Stimulated activated naive CD8-positive, alpha-beta T cell treated with anti-CD3 and anti-CD28 coated beads, Interleukin-15, Interleukin-2, amounts not matched to agents 100 U/mL and 50 U/mL, for 24 hours (primary cell): Measurements from ENCODE around the gene PRAME.
"Not testable (repeated sequence)": the region's sequence is repeated elsewhere in the genome, so short reads cannot be mapped to it uniquely, and the experiment has no call there.

Experiments
- ATAC-seq: fragments of 150-1000 bp; cut with Tn5 transposase; one replicate; pipeline ENCODE4 v1.10.0; 2021
- DNase-seq: peaks from one replicate; pipeline ENCODE4 v3.0.0; 2021

Gene PRAME

GRCh38 chr22:22520667-22521602 is 38.1 kb downstream of the PRAME start:
- DNase-seq, result no peak
- ATAC-seq, result no peak

DNA sequence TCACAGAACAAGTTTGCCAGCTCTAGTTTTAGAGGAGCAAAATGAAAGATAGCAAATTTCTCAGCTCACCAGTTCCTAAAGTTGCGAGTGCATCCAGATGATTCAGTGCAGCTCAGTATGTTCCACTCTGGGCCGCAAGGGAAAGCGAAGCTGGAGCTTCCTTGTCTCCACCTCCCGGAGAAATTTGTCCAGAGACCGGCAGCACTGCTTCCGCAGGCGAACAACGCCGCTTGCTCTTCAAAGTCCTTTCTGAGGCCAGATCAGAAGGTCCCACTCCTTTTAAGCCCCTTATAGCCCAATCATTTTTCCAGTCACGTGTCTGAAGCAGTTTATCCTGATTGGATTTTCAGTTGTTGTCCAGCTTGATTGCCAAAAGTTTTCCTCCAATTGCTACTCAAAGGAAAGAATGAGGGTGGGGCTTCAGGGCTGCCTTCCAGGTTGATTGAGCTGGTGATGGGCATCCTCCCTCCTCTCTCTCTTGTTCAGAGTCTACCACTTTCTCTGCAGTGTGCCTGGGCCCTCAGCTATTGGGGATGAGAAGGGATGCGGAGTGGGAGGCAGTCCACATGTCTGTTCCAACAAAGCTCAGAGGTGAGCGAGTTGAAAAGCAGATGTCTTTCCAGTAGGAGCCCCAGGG is 38.9 kb downstream of the PRAME start, which contains the start of gene ZNF280A:
ZNF280A (minus strand) TSS at position 251 of the 637 bp plus-strand sequence. CDS start 4,640 bp downstream, outside the sequence.
- DNase-seq (no peak), ATAC-seq (no peak)

DNA sequence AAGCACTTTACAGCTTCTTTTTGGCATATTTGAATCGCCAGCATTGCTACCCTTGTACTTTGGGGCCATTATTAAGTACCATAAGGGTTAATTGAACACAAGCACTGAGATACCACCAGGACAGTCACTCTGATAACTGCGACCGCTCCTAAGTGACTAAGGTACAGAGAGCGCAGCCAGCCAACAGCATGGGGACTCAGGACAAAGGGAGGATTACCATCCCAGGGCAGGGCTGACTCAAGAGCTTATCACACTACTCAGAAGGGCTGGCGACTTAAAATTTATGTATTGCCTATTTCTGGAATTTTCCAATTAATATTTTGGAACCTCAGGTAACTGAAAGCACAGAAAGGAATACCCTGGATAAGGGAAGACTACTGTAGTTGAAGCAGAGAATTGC is 39.5 kb downstream of the PRAME start:
- no peak for ATAC-seq

GRCh38 chr22:22516992-22517391 is 42.1 kb downstream of the PRAME start:
- DNase-seq (no peak), ATAC-seq (no peak)

More for the DNA sequence above, 39.5 kb downstream of the PRAME start:
- DNase-seq, result no peak

DNA sequence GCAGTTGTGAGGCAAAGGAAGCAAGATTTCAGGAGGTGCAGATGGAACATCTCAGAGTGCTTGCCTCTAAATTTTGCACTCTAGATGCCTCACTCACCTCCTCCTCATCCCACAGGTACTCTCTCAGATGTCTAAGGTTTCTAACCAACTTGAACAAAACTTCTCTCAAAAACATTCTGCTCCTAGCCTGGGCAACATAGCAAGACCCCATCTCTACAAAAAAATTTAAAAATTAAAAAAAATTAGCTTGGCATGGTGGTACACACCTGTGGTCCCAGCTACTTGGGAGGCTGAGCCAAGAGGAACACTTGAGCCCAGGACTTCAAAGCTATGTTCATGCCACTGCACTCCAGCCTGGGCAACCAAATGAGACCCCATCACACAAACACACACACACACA is 43.2 kb downstream of the PRAME start:
- DNase-seq, result no peak
- ATAC-seq, result no peak

GRCh38 chr22:22514431-22514830 is 44.6 kb downstream of the PRAME start:
- ATAC-seq, DNase-seq: not testable (repeated sequence)

- ATAC-seq, result no peak
- DNase-seq, result no peak
Measured at GRCh38 chr22:22513619-22514018, 45.4 kb downstream of the PRAME start.

GRCh38 chr22:22512951-22513350 is 46.1 kb downstream of the PRAME start:
- ATAC-seq (no peak), DNase-seq (no peak)

GRCh38 chr22:22510833-22511232 is 48.2 kb downstream of the PRAME start:
- DNase-seq, ATAC-seq: not testable (repeated sequence)

- not testable (repeated sequence) for ATAC-seq, DNase-seq
Measured at GRCh38 chr22:22509912-22510311, 49.2 kb downstream of the PRAME start.

DNA sequence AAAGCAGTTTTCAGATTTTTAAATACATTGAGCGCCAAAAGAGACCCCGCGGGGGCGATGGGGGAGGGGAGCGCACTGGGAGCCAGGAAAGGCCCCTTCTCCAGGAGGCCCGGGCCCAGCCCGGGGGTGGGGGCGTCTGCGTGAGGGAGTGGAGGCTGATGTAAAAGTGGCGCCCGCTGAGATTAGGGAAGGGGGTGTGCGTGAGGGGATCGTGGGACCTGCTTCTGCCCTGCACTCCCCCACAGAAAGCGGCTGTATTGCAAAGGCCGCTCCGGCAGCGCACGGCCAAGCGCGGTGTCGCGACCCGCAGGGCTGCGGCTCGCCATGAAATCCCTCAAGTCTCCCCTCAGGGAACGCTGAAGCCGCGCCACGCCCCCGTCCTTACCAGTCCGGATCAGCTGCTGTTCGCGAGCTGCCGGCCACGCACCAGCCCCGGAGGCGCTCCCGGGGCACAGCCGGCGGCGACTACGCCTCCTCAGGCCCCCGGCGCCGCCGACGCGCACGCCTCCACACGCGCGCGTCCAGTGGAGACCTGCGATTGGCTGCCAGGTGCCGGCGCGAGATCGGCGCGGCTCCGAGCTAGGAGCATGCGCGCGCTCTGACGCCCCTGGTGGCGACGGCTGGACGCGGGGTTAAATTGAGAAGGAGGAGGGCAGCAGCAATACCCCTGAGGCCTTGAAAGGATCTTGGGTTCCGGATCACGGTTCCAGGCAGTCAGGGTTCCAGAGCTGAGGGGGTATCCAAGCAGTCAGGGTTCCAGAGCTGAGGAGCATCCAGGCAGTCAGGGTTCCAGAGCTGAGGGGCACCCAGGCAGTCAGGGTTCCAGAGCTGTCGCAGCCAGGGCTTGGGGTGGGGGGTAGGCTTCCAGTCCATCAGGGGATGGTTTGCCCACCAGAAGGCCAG is 50.5 kb downstream of the PRAME start, which contains the start of gene ZNF280B:
ZNF280B (minus strand) TSS at position 469 of the 903 bp plus-strand sequence. CDS start 19,344 bp downstream, outside the sequence.
- peak; percentile 96 for ATAC-seq
- peak; percentile 89 for DNase-seq

GRCh38 chr22:22507743-22508273 is 51.3 kb downstream of the PRAME start:
- no peak for ATAC-seq
- no peak for DNase-seq

DNA sequence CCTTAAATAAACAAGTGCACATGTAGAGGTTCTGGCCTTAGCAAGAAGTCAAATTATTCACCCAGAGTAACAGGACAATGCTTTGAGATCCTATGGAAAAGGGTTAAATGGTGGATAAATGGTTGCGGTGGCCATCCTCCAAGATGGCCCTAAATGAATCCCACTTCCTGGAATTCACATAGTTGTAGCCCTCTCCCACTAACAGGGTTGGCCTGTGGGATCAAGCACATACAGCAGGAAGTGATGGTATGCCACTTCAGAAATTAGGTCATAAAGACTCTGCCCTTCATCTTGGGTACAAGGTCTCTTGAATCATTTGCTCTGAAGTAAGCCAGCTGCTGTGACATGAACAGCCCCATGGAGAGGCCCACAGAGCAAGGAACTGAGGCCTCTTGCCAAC is 52.3 kb downstream of the PRAME start:
- no peak for DNase-seq
- ATAC-seq, result no peak

DNA sequence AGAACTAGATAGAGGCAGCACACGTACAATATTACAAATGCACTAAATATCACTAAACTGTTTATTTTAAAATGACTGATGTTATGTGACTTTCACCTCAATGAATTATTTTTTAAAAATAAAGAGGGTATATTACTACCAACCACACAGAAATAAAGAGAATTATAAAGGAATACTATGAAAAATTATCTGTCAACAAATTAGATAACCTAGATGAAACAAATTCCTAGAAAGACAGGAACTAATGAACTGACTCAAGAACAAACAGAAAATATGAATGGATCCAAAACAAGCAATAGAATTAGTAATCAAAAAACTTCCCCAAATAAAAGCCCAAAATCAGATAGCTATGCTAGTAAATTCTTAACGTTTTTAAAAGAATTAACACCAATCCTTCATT is 60.8 kb downstream of the PRAME start:
- DNase-seq (no peak), ATAC-seq (no peak)
